HepG2 (cell line): Measurements from ENCODE around the gene NHERF2. TPM values are rescaled to one million over a fixed set of nuclear protein-coding genes. Genes with fewer than 3 reads are reported as not detected.
A peak's percentile ranks its signal among the peaks of the same experiment; 100 is the strongest.

Source experiments
- ELF1 ChIP-seq: sonication (generic); formaldehyde crosslinking; IDR thresholded peaks from 2 replicates; pipeline ENCODE4 v1.4.0; 2020; ENCODE audit warnings: missing genetic modification reagents
- GZF1 ChIP-seq: sonication (generic); formaldehyde crosslinking; IDR thresholded peaks from 2 replicates; pipeline ENCODE4 v1.5.1; 2020; ENCODE audit warnings: mild to moderate bottlenecking, missing genetic modification reagents
- HOXA9 ChIP-seq: sonication (generic); formaldehyde crosslinking; IDR thresholded peaks from 2 replicates; pipeline ENCODE4 v1.8.1; 2022; ENCODE audit warnings: missing genetic modification reagents, mild to moderate bottlenecking, moderate library complexity, borderline replicate concordance
- IRF2 ChIP-seq: IDR thresholded peaks from 2 replicates; pipeline ENCODE4 v1.6.1; 2018; ENCODE audit warnings: missing genetic modification reagents, missing compliant biosample characterization
- MEIS1 ChIP-seq: sonication (generic); formaldehyde crosslinking; IDR thresholded peaks from 2 replicates; pipeline ENCODE4 v1.9.0; 2021; ENCODE audit warnings: mild to moderate bottlenecking, missing genetic modification reagents, moderate library complexity, borderline replicate concordance
- PHF21A ChIP-seq: sonication (generic); formaldehyde crosslinking; IDR thresholded peaks from 2 replicates; pipeline ENCODE4 v1.5.0; 2020; ENCODE audit warnings: mild to moderate bottlenecking, missing genetic modification reagents
- WIZ ChIP-seq: sonication (generic); formaldehyde crosslinking; IDR thresholded peaks from 2 replicates; pipeline ENCODE4 v1.5.1; 2020; ENCODE audit warnings: mild to moderate bottlenecking, missing genetic modification reagents
- ZBTB38 ChIP-seq: sonication (generic); formaldehyde crosslinking; IDR thresholded peaks from 2 replicates; pipeline ENCODE4 v1.5.1; 2020; ENCODE audit warnings: mild to moderate bottlenecking, missing genetic modification reagents
- ZNF709 ChIP-seq: sonication (generic); formaldehyde crosslinking; IDR thresholded peaks from 2 replicates; pipeline ENCODE4 v1.5.0; 2020; ENCODE audit warnings: mild to moderate bottlenecking, missing genetic modification reagents
- ZNF746 ChIP-seq: sonication (generic); formaldehyde crosslinking; IDR thresholded peaks from 2 replicates; pipeline ENCODE4 v1.8.0; 2022; ENCODE audit warnings: mild to moderate bottlenecking, missing genetic modification reagents
- ZSCAN30 ChIP-seq: sonication (generic); formaldehyde crosslinking; IDR thresholded peaks from 2 replicates; pipeline ENCODE4 v1.5.0; 2020; ENCODE audit warnings: mild to moderate bottlenecking, missing genetic modification reagents
- polyA plus RNA-seq, 8 experiments: library from polyadenylated mRNA; depleted of rRNA in 3 of 8; stranded (reverse) in 7 of 8; unstranded in 1 of 8; fragments of >200 nt; fragmentation: Illumina TruSeq in 4 of 8; extraction: Trizol in 4 of 8; gene quantifications; 2 replicates each; pipeline versions ENCODE4 v1.2.1 to v1.2.3, GENCODE V29; 2011 to 2016; ENCODE audit warnings: low read depth in 4 of 8, missing spikeins in 1 of 8, mixed read lengths in 1 of 8; ENCODE audit not compliant: insufficient read depth in 1 of 8
- total RNA-seq, 5 experiments: library from RNA; depleted of rRNA; stranded (reverse); fragments of >200 nt; fragmentation: Illumina TruSeq; extraction: Trizol; gene quantifications; 2 replicates each; pipeline ENCODE4 v1.2.3, GENCODE V29; 2016; ENCODE audit warnings: low read depth in 1 of 5
- TF ChIP-seq, protein P1 (sequence below): sonication (generic); formaldehyde crosslinking; IDR thresholded peaks from 2 replicates; pipeline ENCODE4 v1.8.0; 2022; ENCODE audit warnings: mild to moderate bottlenecking, missing genetic modification reagents; ENCODE audit not compliant: insufficient replicate concordance
- TF ChIP-seq, protein P2 (sequence below): sonication (generic); formaldehyde crosslinking; IDR thresholded peaks from 2 replicates; pipeline ENCODE4 v1.9.0; 2022; ENCODE audit warnings: missing genetic modification reagents, mild to moderate bottlenecking, borderline replicate concordance
- TF ChIP-seq, protein P3 (sequence below): sonication (generic); formaldehyde crosslinking; IDR thresholded peaks from 2 replicates; pipeline ENCODE4 v1.8.0; 2023; ENCODE audit warnings: mild to moderate bottlenecking, missing genetic modification reagents
- TF ChIP-seq, protein P4 (sequence below): sonication (generic); formaldehyde crosslinking; IDR thresholded peaks from 2 replicates; pipeline ENCODE4 v1.4.0; 2020; ENCODE audit warnings: missing genetic modification reagents, mild to moderate bottlenecking, borderline replicate concordance
- TF ChIP-seq, protein P5 (sequence below): IDR thresholded peaks from 2 replicates; pipeline ENCODE4 v1.4.0; 2020; ENCODE audit warnings: mild to moderate bottlenecking, missing genetic modification reagents

The NHERF2 gene
- total and polyA plus RNA-seq, 2 of the 13 experiments (the other 11 are each of a cell fraction or from before 2014, with no cell fraction given) = 23.7 to 39.3 TPM

DNA sequence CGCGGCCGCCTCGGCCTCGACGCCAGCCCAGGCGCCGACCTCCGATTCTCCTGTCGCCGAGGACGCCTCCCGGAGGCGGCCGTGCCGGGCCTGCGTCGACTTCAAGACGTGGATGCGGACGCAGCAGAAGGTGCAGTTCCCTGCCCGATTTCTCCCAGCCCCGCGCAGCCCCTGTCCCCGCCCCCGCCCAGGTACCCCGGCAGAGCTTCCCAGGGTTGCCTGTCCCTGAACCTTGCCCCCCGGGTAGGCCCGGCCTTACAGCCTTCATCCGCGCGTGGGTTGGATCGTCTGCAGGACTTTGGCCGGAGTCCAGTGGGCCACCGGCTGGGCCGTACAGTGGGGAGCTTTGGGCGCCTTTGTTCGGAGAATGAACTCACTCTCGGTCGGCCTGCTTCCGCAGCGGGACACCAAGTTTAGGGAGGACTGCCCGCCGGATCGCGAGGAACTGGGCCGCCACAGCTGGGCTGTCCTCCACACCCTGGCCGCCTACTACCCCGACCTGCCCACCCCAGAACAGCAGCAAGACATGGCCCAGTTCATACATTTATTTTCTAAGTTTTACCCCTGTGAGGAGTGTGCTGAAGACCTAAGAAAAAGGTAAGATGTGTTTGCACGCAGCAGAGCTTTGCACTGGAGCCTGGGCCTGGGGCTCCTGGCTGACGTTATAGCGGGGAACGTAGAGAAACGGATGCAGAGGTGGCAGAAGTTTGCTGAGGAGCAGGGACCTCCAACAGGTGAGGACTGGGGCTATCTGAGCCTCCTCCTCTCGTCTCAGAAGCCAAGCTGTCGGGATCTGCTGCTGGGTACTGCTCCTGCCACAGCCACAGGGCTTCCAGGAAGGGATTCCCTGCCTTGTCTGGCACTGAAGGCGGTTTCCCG, 42.1 kb upstream of the NHERF2 start (continued):
- TF ChIP-seq, protein P1, sequence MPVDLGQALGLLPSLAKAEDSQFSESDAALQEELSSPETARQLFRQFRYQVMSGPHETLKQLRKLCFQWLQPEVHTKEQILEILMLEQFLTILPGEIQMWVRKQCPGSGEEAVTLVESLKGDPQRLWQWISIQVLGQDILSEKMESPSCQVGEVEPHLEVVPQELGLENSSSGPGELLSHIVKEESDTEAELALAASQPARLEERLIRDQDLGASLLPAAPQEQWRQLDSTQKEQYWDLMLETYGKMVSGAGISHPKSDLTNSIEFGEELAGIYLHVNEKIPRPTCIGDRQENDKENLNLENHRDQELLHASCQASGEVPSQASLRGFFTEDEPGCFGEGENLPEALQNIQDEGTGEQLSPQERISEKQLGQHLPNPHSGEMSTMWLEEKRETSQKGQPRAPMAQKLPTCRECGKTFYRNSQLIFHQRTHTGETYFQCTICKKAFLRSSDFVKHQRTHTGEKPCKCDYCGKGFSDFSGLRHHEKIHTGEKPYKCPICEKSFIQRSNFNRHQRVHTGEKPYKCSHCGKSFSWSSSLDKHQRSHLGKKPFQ (CRISPR knock-in tag) = peak; percentile 18
- TF ChIP-seq, protein P2, sequence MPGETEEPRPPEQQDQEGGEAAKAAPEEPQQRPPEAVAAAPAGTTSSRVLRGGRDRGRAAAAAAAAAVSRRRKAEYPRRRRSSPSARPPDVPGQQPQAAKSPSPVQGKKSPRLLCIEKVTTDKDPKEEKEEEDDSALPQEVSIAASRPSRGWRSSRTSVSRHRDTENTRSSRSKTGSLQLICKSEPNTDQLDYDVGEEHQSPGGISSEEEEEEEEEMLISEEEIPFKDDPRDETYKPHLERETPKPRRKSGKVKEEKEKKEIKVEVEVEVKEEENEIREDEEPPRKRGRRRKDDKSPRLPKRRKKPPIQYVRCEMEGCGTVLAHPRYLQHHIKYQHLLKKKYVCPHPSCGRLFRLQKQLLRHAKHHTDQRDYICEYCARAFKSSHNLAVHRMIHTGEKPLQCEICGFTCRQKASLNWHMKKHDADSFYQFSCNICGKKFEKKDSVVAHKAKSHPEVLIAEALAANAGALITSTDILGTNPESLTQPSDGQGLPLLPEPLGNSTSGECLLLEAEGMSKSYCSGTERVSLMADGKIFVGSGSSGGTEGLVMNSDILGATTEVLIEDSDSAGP = no peak
- TF ChIP-seq PHF21A (peak; percentile 35; the same call in 1 of the 2 replicates), ZNF709 (no peak), HOXA9 (no peak), ZBTB38 (CRISPR knock-in tag) (no peak), ZSCAN30 (CRISPR knock-in tag) (no peak), WIZ (CRISPR knock-in tag) (no peak), GZF1 (CRISPR knock-in tag) (no peak), IRF2 (CRISPR knock-in tag) (no peak), ZNF746 (CRISPR knock-in tag) (no peak), MEIS1 (0 out of 2 replicates have a peak, but pooled peaks have one; percentile 64), ELF1 (CRISPR knock-in tag) (no peak; the same call in 1 of the 2 replicates)
- TF ChIP-seq, protein P3, sequence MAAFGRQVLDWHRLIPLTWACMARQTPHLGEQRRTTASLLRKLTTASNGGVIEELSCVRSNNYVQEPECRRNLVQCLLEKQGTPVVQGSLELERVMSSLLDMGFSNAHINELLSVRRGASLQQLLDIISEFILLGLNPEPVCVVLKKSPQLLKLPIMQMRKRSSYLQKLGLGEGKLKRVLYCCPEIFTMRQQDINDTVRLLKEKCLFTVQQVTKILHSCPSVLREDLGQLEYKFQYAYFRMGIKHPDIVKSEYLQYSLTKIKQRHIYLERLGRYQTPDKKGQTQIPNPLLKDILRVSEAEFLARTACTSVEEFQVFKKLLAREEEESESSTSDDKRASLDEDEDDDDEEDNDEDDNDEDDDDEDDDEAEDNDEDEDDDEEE = no peak; the same call in 1 of the 2 replicates
- TF ChIP-seq, protein P4, sequence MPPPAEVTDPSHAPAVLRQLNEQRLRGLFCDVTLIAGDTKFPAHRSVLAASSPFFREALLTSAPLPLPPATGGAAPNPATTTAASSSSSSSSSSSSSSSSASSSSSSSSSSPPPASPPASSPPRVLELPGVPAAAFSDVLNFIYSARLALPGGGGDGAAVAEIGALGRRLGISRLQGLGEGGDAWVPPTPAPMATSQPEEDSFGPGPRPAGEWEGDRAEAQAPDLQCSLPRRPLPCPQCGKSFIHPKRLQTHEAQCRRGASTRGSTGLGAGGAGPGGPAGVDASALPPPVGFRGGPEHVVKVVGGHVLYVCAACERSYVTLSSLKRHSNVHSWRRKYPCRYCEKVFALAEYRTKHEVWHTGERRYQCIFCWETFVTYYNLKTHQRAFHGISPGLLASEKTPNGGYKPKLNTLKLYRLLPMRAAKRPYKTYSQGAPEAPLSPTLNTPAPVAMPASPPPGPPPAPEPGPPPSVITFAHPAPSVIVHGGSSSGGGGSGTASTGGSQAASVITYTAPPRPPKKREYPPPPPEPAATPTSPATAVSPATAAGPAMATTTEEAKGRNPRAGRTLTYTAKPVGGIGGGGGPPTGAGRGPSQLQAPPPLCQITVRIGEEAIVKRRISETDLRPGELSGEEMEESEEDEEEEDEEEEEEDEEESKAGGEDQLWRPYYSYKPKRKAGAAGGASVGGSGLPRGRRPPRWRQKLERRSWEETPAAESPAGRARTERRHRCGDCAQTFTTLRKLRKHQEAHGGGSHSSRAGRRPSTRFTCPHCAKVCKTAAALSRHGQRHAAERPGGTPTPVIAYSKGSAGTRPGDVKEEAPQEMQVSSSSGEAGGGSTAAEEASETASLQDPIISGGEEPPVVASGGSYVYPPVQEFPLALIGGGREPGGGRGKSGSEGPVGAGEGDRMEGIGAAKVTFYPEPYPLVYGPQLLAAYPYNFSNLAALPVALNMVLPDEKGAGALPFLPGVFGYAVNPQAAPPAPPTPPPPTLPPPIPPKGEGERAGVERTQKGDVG (CRISPR knock-in tag) = no peak
- TF ChIP-seq, protein P5, sequence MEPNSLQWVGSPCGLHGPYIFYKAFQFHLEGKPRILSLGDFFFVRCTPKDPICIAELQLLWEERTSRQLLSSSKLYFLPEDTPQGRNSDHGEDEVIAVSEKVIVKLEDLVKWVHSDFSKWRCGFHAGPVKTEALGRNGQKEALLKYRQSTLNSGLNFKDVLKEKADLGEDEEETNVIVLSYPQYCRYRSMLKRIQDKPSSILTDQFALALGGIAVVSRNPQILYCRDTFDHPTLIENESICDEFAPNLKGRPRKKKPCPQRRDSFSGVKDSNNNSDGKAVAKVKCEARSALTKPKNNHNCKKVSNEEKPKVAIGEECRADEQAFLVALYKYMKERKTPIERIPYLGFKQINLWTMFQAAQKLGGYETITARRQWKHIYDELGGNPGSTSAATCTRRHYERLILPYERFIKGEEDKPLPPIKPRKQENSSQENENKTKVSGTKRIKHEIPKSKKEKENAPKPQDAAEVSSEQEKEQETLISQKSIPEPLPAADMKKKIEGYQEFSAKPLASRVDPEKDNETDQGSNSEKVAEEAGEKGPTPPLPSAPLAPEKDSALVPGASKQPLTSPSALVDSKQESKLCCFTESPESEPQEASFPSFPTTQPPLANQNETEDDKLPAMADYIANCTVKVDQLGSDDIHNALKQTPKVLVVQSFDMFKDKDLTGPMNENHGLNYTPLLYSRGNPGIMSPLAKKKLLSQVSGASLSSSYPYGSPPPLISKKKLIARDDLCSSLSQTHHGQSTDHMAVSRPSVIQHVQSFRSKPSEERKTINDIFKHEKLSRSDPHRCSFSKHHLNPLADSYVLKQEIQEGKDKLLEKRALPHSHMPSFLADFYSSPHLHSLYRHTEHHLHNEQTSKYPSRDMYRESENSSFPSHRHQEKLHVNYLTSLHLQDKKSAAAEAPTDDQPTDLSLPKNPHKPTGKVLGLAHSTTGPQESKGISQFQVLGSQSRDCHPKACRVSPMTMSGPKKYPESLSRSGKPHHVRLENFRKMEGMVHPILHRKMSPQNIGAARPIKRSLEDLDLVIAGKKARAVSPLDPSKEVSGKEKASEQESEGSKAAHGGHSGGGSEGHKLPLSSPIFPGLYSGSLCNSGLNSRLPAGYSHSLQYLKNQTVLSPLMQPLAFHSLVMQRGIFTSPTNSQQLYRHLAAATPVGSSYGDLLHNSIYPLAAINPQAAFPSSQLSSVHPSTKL (CRISPR knock-in tag) = no peak
